Thyroid gland (tissue), 4 donors: ENCODE data around the gene FICD.

Source experiments
- POLR2A ChIP-seq, 2 donors: fragments of 450-650 bp; IDR thresholded peaks; one replicate each; pipeline ENCODE4 v1.6.1; 2017; ENCODE audit warnings: antibody characterized with exemption in 2 of 2, mild to moderate bottlenecking in 2 of 2, moderate library complexity in 1 of 2
- TF ChIP-seq, protein P1 (sequence below), 6 experiments: fragments of 200-600 bp in 3 of 6; fragments of 450-650 bp in 3 of 6; sonication (generic) in 3 of 6; IDR thresholded peaks; one replicate each; pipeline ENCODE4 v1.5.1; 2016 to 2019; ENCODE audit warnings: antibody characterized with exemption in 6 of 6, mild to moderate bottlenecking in 2 of 6, inconsistent platforms in 1 of 6, moderate library complexity in 1 of 6

DNA sequence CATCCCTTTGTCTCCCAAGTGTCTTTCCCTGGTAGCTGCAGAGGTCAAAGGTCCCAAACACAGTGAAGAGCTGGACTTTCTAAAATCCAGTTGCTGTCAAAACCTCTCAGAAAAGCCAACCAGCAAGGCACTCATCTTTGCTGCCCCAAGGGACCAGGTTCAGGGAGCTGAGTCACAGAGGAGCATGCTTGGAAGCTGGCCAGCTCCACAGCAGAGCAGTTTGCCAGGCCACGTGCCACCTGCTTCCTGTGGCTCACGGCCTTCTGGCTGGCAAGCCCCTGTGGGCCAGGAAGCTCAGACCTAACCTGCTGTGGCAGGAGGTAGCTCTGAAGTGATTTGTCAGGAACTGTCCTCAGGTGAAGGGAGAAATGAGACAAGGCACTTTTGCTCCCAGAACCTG, 50.9 kb downstream of the FICD start:
- TF ChIP-seq, protein P1, sequence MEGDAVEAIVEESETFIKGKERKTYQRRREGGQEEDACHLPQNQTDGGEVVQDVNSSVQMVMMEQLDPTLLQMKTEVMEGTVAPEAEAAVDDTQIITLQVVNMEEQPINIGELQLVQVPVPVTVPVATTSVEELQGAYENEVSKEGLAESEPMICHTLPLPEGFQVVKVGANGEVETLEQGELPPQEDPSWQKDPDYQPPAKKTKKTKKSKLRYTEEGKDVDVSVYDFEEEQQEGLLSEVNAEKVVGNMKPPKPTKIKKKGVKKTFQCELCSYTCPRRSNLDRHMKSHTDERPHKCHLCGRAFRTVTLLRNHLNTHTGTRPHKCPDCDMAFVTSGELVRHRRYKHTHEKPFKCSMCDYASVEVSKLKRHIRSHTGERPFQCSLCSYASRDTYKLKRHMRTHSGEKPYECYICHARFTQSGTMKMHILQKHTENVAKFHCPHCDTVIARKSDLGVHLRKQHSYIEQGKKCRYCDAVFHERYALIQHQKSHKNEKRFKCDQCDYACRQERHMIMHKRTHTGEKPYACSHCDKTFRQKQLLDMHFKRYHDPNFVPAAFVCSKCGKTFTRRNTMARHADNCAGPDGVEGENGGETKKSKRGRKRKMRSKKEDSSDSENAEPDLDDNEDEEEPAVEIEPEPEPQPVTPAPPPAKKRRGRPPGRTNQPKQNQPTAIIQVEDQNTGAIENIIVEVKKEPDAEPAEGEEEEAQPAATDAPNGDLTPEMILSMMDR (IDR thresholded peaks at IDR 0.05): no peak
- no peak for TF ChIP-seq POLR2A (IDR thresholded peaks at IDR 0.05)
